PC-3 (cell line): ENCODE measurements around the gene TGFA. TPM values are rescaled to one million over a fixed set of nuclear protein-coding genes. Genes with fewer than 3 reads are reported as not detected.

ENCODE experiments used
- ATAC-seq: fragments of 200-7000 bp; cut with Tn5 transposase; 2 replicates; pipeline ENCODE4 v1.9.1; 2020; ENCODE audit warnings: mild to moderate bottlenecking, moderate library complexity
- BruUV-seq: library from RNA; stranded (reverse); fragments of 400-500 nt; replicated peaks from 2 replicates; lab custom pipeline; 2021; lab: Mats Ljungman, UMichigan
- CTCF ChIA-PET: fragments of 300-600 bp; sonication (Branson Sonifier 250); formaldehyde crosslinking; loops from one replicate; lab custom pipeline; 2022; ENCODE audit warnings: antibody characterized with exemption; lab: Charles Lee
- POLR2A ChIA-PET: fragments of 300-600 bp; sonication (Branson Sonifier 250); formaldehyde crosslinking; loops from one replicate; lab custom pipeline; 2022; ENCODE audit warnings: antibody characterized with exemption; ENCODE audit not compliant: unreplicated experiment; lab: Charles Lee
- DNase-seq: peaks from one replicate; pipeline ENCODE4 v3.0.0-alpha.2; 2015
- H2AFZ ChIP-seq: fragments of 300-600 bp; sonication (generic); 2 replicates; pipeline ENCODE4 v1.6.0; 2016; ENCODE audit warnings: antibody characterized with exemption, low read length
- H3F3A ChIP-seq: fragments of 300-600 bp; sonication (generic); one replicate; pipeline ENCODE4 v1.6.0; 2017; ENCODE audit warnings: antibody characterized with exemption, low read length, control low read depth, mild to moderate bottlenecking; ENCODE audit not compliant: unreplicated experiment
- H3K27ac ChIP-seq: fragments of 300-600 bp; sonication (generic); 2 replicates; pipeline ENCODE4 v1.5.1; 2016; ENCODE audit warnings: mild to moderate bottlenecking, low read length
- H3K27me3 ChIP-seq: fragments of 300-600 bp; sonication (generic); 2 replicates; pipeline ENCODE4 v1.6.1; 2016; ENCODE audit warnings: low read length, mixed read lengths
- H3K36me3 ChIP-seq: fragments of 300-600 bp; sonication (generic); 2 replicates; pipeline ENCODE4 v1.6.1; 2016; ENCODE audit warnings: low read depth, mixed run types, low read length, mixed read lengths
- H3K4me1 ChIP-seq: fragments of 300-600 bp; sonication (generic); 2 replicates; pipeline ENCODE4 v1.5.1; 2016; ENCODE audit warnings: low read length; ENCODE audit not compliant: insufficient read depth
- H3K4me2 ChIP-seq: fragments of 300-600 bp; sonication (generic); 2 replicates; pipeline ENCODE4 v1.6.0; 2016; ENCODE audit warnings: low read length
- H3K4me3 ChIP-seq: fragments of 300-600 bp; sonication (generic); 2 replicates; pipeline ENCODE4 v1.5.1; 2016; ENCODE audit warnings: mild to moderate bottlenecking, low read length, mixed read lengths
- H3K79me2 ChIP-seq: fragments of 300-600 bp; sonication (generic); 2 replicates; pipeline ENCODE4 v1.6.1; 2017; ENCODE audit warnings: low read length, mixed read lengths
- H3K9ac ChIP-seq: fragments of 300-600 bp; sonication (generic); 2 replicates; pipeline ENCODE4 v1.6.0; 2016; ENCODE audit warnings: mild to moderate bottlenecking, low read length
- H3K9me2 ChIP-seq: fragments of 300-600 bp; sonication (generic); replicated peaks from 2 replicates; pipeline ENCODE4 v1.6.1; 2016; ENCODE audit warnings: mixed run types, low read length, mixed read lengths
- H3K9me3 ChIP-seq: fragments of 300-600 bp; sonication (generic); 2 replicates; pipeline ENCODE4 v1.6.1; 2016; ENCODE audit warnings: low read length, mixed read lengths
- H4K20me1 ChIP-seq: fragments of 300-600 bp; sonication (generic); 2 replicates; pipeline ENCODE4 v1.6.1; 2016; ENCODE audit warnings: low read length, mixed read lengths
- CTCF ChIP-seq: fragments of 300-600 bp; sonication (generic); conservative IDR thresholded peaks from 2 replicates; pipeline ENCODE4 v1.5.1; 2017; ENCODE audit warnings: antibody characterized with exemption, low read depth, mild to moderate bottlenecking, low read length
- EZH2 ChIP-seq: fragments of 300-600 bp; sonication (generic); IDR thresholded peaks from one replicate; pipeline ENCODE4 v1.6.1; 2017; ENCODE audit warnings: antibody characterized with exemption, mild to moderate bottlenecking, low read length; ENCODE audit not compliant: unreplicated experiment
- EZH2phosphoT487 ChIP-seq: fragments of 300-600 bp; sonication (generic); IDR thresholded peaks from 2 replicates; pipeline ENCODE4 v1.6.1; 2018; ENCODE audit warnings: mild to moderate bottlenecking, antibody characterized with exemption, low read length, borderline replicate concordance
- intact Hi-C: fragments of 100-400 bp; cut with micrococcal nuclease; formaldehyde crosslinking; loops from 2 replicates; pipeline ENCODE4 v1.9.0; 2023
- total RNA-seq: library from RNA; depleted of rRNA; stranded (reverse); fragments of >200 nt; gene quantifications from 2 replicates; pipeline ENCODE4 v1.2.3, GENCODE V29; 2014

The TGFA gene
- total RNA-seq, 1 experiment from 2014 or later, result 45.0 TPM

- Histone ChIP-seq H3K79me2 (peaks cover 4% of the 10 kb centered on the region; the same call in 1 of the 2 replicates), H3K9ac (no peak overlapping the region), H2AFZ (no peak overlapping the region), H3F3A (no peaks in the 10 kb centered on the region), H3K4me3 (no peak overlapping the region), H4K20me1 (no peaks in the 10 kb centered on the region), H3K4me1 (peaks cover 9% of the 10 kb centered on the region), H3K27me3 (no peaks in the 10 kb centered on the region), H3K36me3 (no peaks in the 10 kb centered on the region; the same call in 1 of the 2 replicates), H3K4me2 (no peak overlapping the region), H3K9me2 (no peaks in the 10 kb centered on the region), H3K27ac (no peak overlapping the region), H3K9me3 (no peaks in the 10 kb centered on the region)
- no peak for TF ChIP-seq CTCF
- TF ChIP-seq EZH2phosphoT487, result no peak
- DNase-seq (no peak), ATAC-seq (no peak)
- POLR2A ChIA-PET, result interaction anchor here (0.7 kb wide), 2 partner anchors 154 to 1445 kb away, joined by 6 to 8 read pairs; no protein-coding TSS in a partner anchor
- intact Hi-C loops, result no loop called here
- BruUV-seq, result no TSS peak
- CTCF ChIA-PET, result no interaction called here
Observed at GRCh38 chr2:70472221-70472890, 81.3 kb downstream of the TGFA start.

- intact Hi-C loops, result no loop called here
- Histone ChIP-seq H3K36me3 (no peaks in the 10 kb centered on the region; the same call in 1 of the 2 replicates), H3K79me2 (peaks cover 4% of the 10 kb centered on the region; the same call in 1 of the 2 replicates)
Observed at GRCh38 chr2:70471129-70471528, 82.5 kb downstream of the TGFA start.

More at GRCh38 chr2:70471129-70471528, 82.5 kb downstream of the TGFA start:
- Histone ChIP-seq H3K4me2 (no peak overlapping the region), H4K20me1 (no peaks in the 10 kb centered on the region), H2AFZ (no peak overlapping the region), H3K27ac (no peak overlapping the region), H3K4me3 (no peak overlapping the region), H3K9me3 (no peaks in the 10 kb centered on the region), H3K27me3 (no peaks in the 10 kb centered on the region), H3K4me1 (peaks cover 9% of the 10 kb centered on the region), H3K9me2 (no peaks in the 10 kb centered on the region), H3F3A (no peaks in the 10 kb centered on the region), H3K9ac (no peak overlapping the region)
- no TSS peak for BruUV-seq
- peak; percentile 16 for DNase-seq
- ChIA-PET CTCF (interaction anchor here (0.7 kb wide), 1 partner anchor 26 kb away, joined by 10 read pairs; no protein-coding TSS in a partner anchor), POLR2A (no interaction called here)
- TF ChIP-seq EZH2 (no peak), CTCF (no peak), EZH2phosphoT487 (no peak)
- ATAC-seq, result peak; percentile 22; the same call in 1 of the 2 replicates
